ENCODE measurements around the gene FAM221A.
A peak's percentile ranks its signal among the peaks of the same experiment; 100 is the strongest.
"Not testable (repeated sequence)": the region's sequence is repeated elsewhere in the genome, so short reads cannot be mapped to it uniquely, and the experiment has no call there.

Gene FAM221A

DNA sequence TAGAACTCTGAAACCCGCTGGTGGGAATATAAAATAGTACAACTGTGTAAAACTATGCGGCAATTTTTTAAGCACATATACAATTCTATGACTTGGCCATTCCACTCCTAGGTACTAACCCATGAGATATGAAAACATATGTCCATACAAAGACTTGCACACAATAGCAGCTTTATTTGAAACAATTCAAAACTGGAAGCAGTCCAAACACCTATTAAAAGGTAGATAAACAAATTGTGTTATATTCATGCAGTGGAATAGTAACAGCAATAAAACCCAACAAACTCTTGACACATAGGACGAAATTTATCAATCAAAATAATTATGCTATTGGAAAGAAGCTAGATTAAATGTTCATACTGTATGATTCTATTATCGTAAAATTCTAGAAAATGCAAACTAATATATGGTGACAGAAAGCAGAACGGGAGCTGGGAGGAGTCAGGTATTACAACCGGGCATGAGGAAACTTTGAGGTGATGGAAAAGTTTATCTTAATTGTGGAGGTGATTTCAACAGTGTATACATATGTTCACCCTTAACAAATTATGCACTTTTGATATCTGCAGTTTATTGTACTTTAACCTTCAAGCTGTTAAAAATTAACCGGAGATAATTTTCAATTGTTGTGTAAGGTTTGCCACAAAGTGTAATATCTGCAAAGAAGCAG is 29.2 kb downstream of the FAM221A start:
- DNase-seq, result no peak

DNA sequence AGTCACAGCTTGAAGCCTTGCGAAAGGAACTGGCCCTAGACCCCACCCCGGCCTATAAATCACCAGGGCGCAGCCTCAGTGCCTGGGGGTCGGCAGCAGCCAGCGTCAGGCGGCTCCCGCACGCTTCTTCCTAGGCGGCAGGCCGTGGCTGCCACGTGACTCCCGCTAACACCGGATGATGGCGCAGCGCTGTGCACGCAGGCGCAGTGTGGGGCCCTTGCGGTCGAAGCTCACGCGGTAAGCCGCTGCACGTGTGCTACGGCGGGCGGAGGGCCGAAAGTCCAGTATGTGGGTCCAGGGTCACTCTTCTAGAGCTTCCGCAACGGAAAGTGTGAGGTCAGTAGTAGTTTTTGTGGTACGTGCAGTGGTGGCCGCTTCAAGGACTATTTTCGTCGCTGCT is 30.0 kb downstream of the FAM221A start, which contains the start of gene STK31:
STK31 (plus strand) TSS at position 220 of the 400 bp plus-strand sequence; CDS start at position 287, 67 bp downstream.
- no peak for DNase-seq

- DNase-seq, result peak; percentile 78
These were observed 32.6 kb downstream of the FAM221A start for GRCh38 chr7:23712368-23713284.

DNA sequence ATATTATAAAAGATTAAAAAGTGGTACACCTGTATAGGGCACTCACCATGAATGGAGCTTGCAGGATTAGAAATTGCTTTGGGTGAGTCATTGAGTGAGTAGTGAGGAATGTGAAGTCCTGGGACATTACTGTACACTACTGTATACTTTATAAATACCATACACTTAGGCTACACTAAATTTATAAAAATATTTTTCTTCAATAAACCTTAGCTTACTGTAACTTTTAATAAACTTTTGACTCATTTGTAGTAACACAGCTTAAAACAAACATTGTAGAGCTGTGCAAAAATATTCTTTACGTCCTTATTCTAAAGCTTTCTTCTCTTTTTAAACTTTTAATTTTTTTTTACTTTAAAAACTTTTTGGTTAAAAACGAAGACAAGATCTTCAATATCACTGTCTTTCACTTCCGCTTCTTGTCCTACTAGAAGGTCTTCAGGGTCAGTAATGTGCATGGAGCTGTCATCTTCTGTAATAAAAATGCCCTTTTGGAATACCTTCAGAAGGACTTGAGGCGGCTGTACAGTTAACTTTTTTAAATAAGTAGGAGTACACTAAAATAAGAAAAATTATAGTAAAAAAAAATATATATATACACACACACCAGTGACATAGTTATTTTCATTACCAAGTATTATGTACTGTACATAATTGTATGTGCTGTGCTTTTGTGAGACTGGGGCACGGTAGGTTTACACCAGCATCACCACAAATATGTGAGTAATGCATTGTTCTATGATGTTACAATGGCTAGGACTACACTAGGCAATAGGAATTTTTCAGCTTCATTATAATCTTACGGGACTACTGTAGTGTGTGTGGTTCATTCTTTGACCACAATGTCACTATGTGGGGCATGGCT is 33.5 kb downstream of the FAM221A start:
- no peak for DNase-seq

DNA sequence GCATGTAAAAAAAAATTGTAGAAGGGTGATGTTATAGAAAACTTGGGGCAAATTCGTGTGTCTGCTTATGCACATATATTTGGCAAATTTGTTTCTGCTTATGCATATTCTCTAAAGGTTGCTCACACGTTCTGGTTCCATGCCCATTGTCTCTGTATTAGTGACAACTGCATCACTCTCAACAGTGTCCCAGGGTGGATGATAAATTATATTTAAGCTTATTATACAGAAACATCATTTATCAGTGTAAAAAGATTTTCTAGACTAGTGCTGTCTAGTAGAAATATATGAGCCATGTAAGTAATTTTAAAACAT is 34.1 kb downstream of the FAM221A start:
- DNase-seq, result no peak

GRCh38 chr7:23714579-23714978 is 34.6 kb downstream of the FAM221A start:
- DNase-seq, result no peak

DNA sequence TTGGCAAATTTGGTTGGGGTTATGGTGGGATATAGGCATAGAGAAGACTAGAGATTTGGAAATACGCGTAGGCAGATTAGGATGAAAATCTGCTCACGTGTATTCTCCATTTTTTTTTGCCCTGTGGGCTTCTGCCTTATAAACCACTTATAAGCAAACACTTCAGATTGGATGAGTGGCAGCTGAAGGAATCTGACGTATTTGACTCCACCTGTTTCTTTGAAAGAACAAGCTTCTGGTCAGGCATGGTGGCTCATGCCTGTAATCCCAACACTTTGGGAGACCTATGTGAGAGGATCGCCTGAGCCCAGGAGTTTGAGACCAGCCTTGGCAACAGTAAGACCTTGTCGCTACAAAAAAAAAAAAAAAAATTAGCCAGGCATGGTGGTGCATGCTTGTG is 35.1 kb downstream of the FAM221A start:
- no peak for DNase-seq

GRCh38 chr7:23717788-23718187 is 37.8 kb downstream of the FAM221A start:
- no peak for DNase-seq

- DNase-seq, result no peak
These were observed 41.5 kb downstream of the FAM221A start for GRCh38 chr7:23721456-23721855.

GRCh38 chr7:23722587-23723216 is 42.7 kb downstream of the FAM221A start:
- not testable (repeated sequence) for DNase-seq

DNA sequence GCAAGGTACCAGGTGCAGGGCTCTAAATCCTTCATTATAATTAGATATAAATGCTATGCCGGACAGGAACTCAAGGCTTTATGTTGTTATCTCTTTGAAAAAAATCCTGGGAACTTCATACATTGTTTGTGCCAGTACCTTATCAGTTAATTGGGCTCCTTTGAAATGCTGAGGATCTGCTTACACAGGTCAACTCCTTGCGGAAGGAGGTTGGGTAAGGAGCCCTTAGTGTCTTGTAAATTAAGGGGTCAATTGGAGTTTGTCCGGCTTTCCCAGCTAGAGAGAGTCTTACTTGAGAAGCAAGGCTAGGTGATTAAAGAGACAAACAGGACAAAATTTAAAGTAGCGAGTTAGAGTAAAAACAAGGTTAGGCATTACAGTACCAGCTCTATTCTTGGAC is 44.1 kb downstream of the FAM221A start:
- DNase-seq, result not testable (repeated sequence)

DNA sequence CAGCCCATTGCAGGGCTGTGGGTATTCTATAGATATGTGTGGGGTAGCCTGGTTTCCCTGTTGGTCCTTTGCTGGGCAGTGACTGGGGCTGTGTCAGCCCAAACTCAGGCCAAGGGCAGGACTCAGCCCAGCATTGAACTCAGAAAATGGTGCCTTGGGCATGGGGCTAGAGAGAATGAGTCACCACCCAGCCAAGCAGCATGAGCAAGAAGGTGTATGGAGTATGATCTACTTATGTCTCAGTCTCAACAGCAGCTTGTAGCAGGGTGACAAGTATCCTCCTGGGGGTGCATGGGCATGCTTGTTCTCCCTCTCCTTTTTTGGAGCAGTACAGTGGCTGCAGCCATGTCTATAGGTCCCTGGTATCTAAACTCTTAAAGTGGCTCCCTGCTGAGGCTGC is 62.1 kb downstream of the FAM221A start:
- DNase-seq, result no peak

GRCh38 chr7:23743226-23743625 is 63.2 kb downstream of the FAM221A start:
- no peak for DNase-seq

- DNase-seq, result no peak
These were observed 66.6 kb downstream of the FAM221A start for GRCh38 chr7:23746629-23747028.

GRCh38 chr7:23751852-23752251 is 71.9 kb downstream of the FAM221A start:
- DNase-seq, result no peak

Data from NCI-H1092 treated with DMSO at 0.1 percent for 48 hours (cell line).